Common myeloid progenitor, CD34-positive (primary cell): Measurements from ENCODE around the gene ABCA13.
A peak's percentile ranks its signal among the peaks of the same experiment; 100 is the strongest.
"Not testable (repeated sequence)": the region's sequence is repeated elsewhere in the genome, so short reads cannot be mapped to it uniquely, and the experiment has no call there.

Experiments used
- CTCF ChIA-PET: fragments of 350-600 bp; sonication (Branson Sonifier 250); formaldehyde crosslinking; loops from one replicate; lab custom pipeline; 2021; ENCODE audit warnings: antibody characterized with exemption; lab: Charles Lee
- POLR2A ChIA-PET: fragments of 350-600 bp; sonication (Branson Sonifier 250); formaldehyde crosslinking; loops from one replicate; lab custom pipeline; 2021; ENCODE audit warnings: antibody characterized with exemption; lab: Charles Lee
- DNase-seq, 3 donors: peaks; one replicate each; pipeline versions ENCODE4 v3.0.0 to v3.0.0-alpha.2; 2013
- H3K27ac ChIP-seq, 2 experiments: 1 replicate in 1 of 2; 2 replicates in 1 of 2; pipeline ENCODE4 v1.7.0; 2013; ENCODE audit warnings: inconsistent platforms in 2 of 2, low read length in 2 of 2, mild to moderate bottlenecking in 2 of 2, low read depth in 1 of 2, moderate library complexity in 1 of 2; ENCODE audit not compliant: severe bottlenecking in 2 of 2, insufficient read depth in 1 of 2, poor library complexity in 1 of 2
- H3K27me3 ChIP-seq, 5 experiments: replicated peaks in 2 of 5; 1 replicate in 3 of 5; 2 replicates in 2 of 5; pipeline versions ENCODE4 v1.6.1 to v1.7.0; 2013; ENCODE audit warnings: low read length in 4 of 5, mild to moderate bottlenecking in 2 of 5, moderate library complexity in 2 of 5, inconsistent platforms in 1 of 5; ENCODE audit not compliant: insufficient read depth in 5 of 5, control insufficient read depth in 4 of 5
- H3K36me3 ChIP-seq, 4 experiments: 1 replicate in 2 of 4; 2 replicates in 2 of 4; pipeline versions ENCODE4 v1.6.1 to v1.7.0; 2013; ENCODE audit warnings: low read length in 3 of 4, control low read depth in 1 of 4, mild to moderate bottlenecking in 1 of 4; ENCODE audit not compliant: control insufficient read depth in 4 of 4, insufficient read depth in 4 of 4
- H3K4me1 ChIP-seq, 4 experiments: 1 replicate in 3 of 4; 2 replicates in 1 of 4; pipeline versions ENCODE4 v1.6.1 to v1.7.1; 2013; ENCODE audit warnings: low read length in 3 of 4, mild to moderate bottlenecking in 3 of 4, control low read depth in 1 of 4, inconsistent platforms in 1 of 4, moderate library complexity in 1 of 4; ENCODE audit not compliant: control insufficient read depth in 4 of 4, insufficient read depth in 4 of 4; ENCODE audit errors: control extremely low read depth in 1 of 4
- H3K4me3 ChIP-seq, 7 experiments: 1 replicate in 4 of 7; 2 replicates in 3 of 7; pipeline versions ENCODE4 v1.5.1 to v1.7.0; 2013; ENCODE audit warnings: mild to moderate bottlenecking in 7 of 7, low read length in 6 of 7, moderate library complexity in 6 of 7, inconsistent platforms in 2 of 7, low read depth in 2 of 7, control low read depth in 1 of 7; ENCODE audit not compliant: insufficient read depth in 4 of 7, control insufficient read depth in 1 of 7; ENCODE audit errors: extremely low read depth in 1 of 7
- H3K9me3 ChIP-seq, 5 experiments: 1 replicate in 4 of 5; 2 replicates in 1 of 5; pipeline versions ENCODE4 v1.6.1 to v1.7.1; 2013; ENCODE audit warnings: low read length in 4 of 5, mild to moderate bottlenecking in 2 of 5, inconsistent platforms in 1 of 5, low read depth in 1 of 5, moderate library complexity in 1 of 5; ENCODE audit not compliant: control insufficient read depth in 4 of 5, insufficient read depth in 2 of 5; ENCODE audit errors: control extremely low read depth in 1 of 5
- WGBS: methylation state at CpG from one replicate; pipeline ENCODE4 v1.1.5; 2013; ENCODE audit not compliant: insufficient coverage; 5-methylcytosine and 5-hydroxymethylcytosine counted together

Gene ABCA13

GRCh38 chr7:48183965-48184364 lies 12.7 kb downstream of the ABCA13 start:
- Histone ChIP-seq H3K4me1 (peaks cover 0 to 7% (median 0%) of the 10 kb centered on the region in 4 experiments), H3K9me3 (peaks cover 0 to 12% (median 0%) of the 10 kb centered on the region in 5 experiments), H3K27ac (no peak overlapping the region), H3K27me3 (no peaks in the 10 kb centered on the region), H3K4me3 (no peak overlapping the region), H3K36me3 (no peaks in the 10 kb centered on the region)
- ChIA-PET CTCF (no interaction called here), POLR2A (no interaction called here)
- no peak for DNase-seq
- 100% methylated on average over 1 of the region's 1 CpG for WGBS

- WGBS, result 100% methylated on average over 4 of the region's 12 CpGs
- DNase-seq, result no peak
- H3K27me3 ChIP-seq, result no peaks in the 10 kb centered on the region
- peaks cover 0 to 12% (median 0%) of the 10 kb centered on the region in 5 experiments for H3K9me3 ChIP-seq
- POLR2A ChIA-PET, result no interaction called here
- no peaks in the 10 kb centered on the region for H3K36me3 ChIP-seq
- H3K27ac ChIP-seq, result no peak overlapping the region
- H3K4me1 ChIP-seq, result no peaks in the 10 kb centered on the region
- no peak overlapping the region for H3K4me3 ChIP-seq
- CTCF ChIA-PET, result no interaction called here
Observed at GRCh38 chr7:48188776-48189520, 17.7 kb downstream of the ABCA13 start.

GRCh38 chr7:48192996-48193395 lies 21.7 kb downstream of the ABCA13 start:
- H3K4me3 ChIP-seq, result no peak overlapping the region
- ChIA-PET POLR2A (no interaction called here), CTCF (no interaction called here)
- no peaks in the 10 kb centered on the region for H3K27me3 ChIP-seq
- no CpG with 5 or more reads among the region's 1 CpG for WGBS
- peaks cover 0 to 7% (median 0%) of the 10 kb centered on the region in 5 experiments for H3K9me3 ChIP-seq
- no peaks in the 10 kb centered on the region for H3K4me1 ChIP-seq
- no peak overlapping the region for H3K27ac ChIP-seq
- H3K36me3 ChIP-seq, result no peaks in the 10 kb centered on the region
- DNase-seq, result peak in 1 of 3 donors; percentile 5

- no peak overlapping the region for H3K27ac ChIP-seq
- peaks cover 0 to 4% (median 0%) of the 10 kb centered on the region in 5 experiments for H3K9me3 ChIP-seq
- no peak for DNase-seq
- H3K27me3 ChIP-seq, result no peaks in the 10 kb centered on the region
- ChIA-PET POLR2A (no interaction called here), CTCF (no interaction called here)
- no peak overlapping the region for H3K4me3 ChIP-seq
- no peaks in the 10 kb centered on the region for H3K36me3 ChIP-seq
- WGBS, result 0% methylated on average over 1 of the region's 1 CpG
- H3K4me1 ChIP-seq, result no peaks in the 10 kb centered on the region
Observed at GRCh38 chr7:48193421-48193820, 22.2 kb downstream of the ABCA13 start.

- H3K9me3 ChIP-seq, POLR2A ChIA-PET, H3K27me3 ChIP-seq, H3K4me3 ChIP-seq, H3K4me1 ChIP-seq, CTCF ChIA-PET, H3K27ac ChIP-seq, DNase-seq, H3K36me3 ChIP-seq: not testable (repeated sequence)
- 93% methylated on average over 16 of the region's 19 CpGs for WGBS
Observed at GRCh38 chr7:48200946-48201589, 29.8 kb downstream of the ABCA13 start.

- H3K27me3 ChIP-seq, H3K4me3 ChIP-seq, DNase-seq, H3K9me3 ChIP-seq, H3K27ac ChIP-seq, H3K4me1 ChIP-seq, POLR2A ChIA-PET, H3K36me3 ChIP-seq: not testable (repeated sequence)
- CTCF ChIA-PET, result interaction anchor here (1.3 kb wide), 1 partner anchor 12 kb away, joined by 3 read pairs; no protein-coding TSS in a partner anchor
- 99% methylated on average over 18 of the region's 41 CpGs for WGBS
Observed at GRCh38 chr7:48202916-48203315, 31.7 kb downstream of the ABCA13 start.

GRCh38 chr7:48207155-48207675 lies 36.0 kb downstream of the ABCA13 start:
- Histone ChIP-seq H3K4me1 (no peaks in the 10 kb centered on the region), H3K27ac (no peak overlapping the region), H3K36me3 (no peaks in the 10 kb centered on the region), H3K27me3 (no peaks in the 10 kb centered on the region), H3K4me3 (no peak overlapping the region), H3K9me3 (peaks cover 0 to 14% (median 0%) of the 10 kb centered on the region in 5 experiments)
- ChIA-PET POLR2A (no interaction called here), CTCF (no interaction called here)
- WGBS, result no CpG with 5 or more reads among the region's 1 CpG
- no peak for DNase-seq
